MM.1S (cell line): Measurements from ENCODE around the gene NMNAT3.

ENCODE experiments used
- CTCF ChIP-seq: fragments of 300-600 bp; sonication (generic); IDR thresholded peaks from 2 replicates; pipeline ENCODE4 v1.5.1; 2016; ENCODE audit warnings: antibody characterized with exemption, low read length, mixed read lengths
- EZH2phosphoT487 ChIP-seq: fragments of 300-600 bp; sonication (generic); IDR thresholded peaks from 2 replicates; pipeline ENCODE4 v1.6.1; 2018; ENCODE audit warnings: antibody characterized with exemption, low read length

DNA sequence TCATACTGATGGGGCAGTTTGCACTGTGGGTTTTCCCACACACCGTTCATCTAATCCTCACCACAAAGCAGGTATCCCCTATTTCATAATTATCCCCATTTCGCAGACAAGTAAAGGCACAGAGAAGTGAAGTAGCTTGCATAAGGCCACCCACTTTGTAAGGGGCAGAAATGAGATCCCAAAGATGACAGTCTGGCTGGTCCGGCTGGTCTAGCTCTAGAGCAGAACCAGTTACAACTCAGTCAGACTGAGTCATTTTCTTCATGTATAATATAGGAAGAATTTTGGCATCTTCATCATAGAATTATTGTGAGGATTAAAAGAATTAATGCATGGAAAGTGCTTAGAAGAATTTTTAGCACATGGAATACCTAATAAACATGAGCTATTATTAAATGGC lies 148.8 kb downstream of the NMNAT3 start:
- no peak for TF ChIP-seq CTCF
- no peak for TF ChIP-seq EZH2phosphoT487
